ENCODE results near the gene ALG14.

The ALG14 gene

DNA sequence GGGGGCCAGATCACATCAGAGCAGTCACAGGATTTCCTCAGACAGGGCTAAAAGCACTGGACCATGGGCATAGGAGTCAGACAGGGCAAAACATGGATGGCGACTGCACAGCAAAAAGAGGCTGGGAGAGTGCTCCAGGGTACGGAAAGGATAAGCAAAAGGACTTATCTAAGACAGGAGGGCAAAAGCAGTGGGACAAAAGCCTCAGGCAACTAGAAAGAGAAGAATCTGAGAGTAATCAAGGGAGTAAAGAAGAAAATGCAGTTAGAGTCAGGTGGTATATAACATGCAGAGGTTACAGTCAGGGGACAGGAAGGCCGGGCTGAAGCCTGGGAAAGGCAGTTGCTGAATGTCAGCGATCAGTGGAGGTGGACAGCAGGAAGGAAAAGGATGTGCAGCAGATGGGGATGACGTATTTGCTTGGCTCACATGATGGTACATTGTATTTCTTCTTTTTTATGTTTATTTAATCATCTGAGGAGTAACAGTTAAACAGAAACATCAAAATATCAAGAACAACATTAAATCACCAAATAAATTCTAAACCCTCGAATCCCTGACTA lies 82.8 kb downstream of the ALG14 start:
- H3K27ac ChIP-seq: no peak overlapping the region
- DNase-seq (ENCODE audit: low read depth, low spot score): no peak

DNA sequence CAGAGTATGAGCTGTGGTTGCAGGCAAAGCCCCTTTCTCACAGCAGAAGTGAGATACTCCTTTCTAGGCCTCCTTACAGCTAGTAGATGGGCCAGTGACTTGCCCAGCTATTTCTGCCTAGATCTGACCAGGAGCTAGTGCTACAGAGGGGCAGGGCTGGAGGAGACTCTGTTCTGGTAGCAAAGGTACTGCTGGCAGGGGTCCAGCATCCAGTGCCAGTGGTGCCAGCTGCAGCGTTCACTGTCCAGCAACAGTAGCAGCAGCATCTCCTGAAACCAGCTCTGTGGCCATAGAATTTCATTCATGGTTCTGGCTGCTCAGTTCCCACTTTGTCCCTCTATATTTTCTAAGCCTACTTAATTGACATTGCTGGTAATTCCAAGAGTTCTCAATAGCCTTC lies 83.4 kb downstream of the ALG14 start:
- H3K27ac ChIP-seq: no peak overlapping the region
- no peak for DNase-seq (ENCODE audit: low read depth, low spot score)

DNA sequence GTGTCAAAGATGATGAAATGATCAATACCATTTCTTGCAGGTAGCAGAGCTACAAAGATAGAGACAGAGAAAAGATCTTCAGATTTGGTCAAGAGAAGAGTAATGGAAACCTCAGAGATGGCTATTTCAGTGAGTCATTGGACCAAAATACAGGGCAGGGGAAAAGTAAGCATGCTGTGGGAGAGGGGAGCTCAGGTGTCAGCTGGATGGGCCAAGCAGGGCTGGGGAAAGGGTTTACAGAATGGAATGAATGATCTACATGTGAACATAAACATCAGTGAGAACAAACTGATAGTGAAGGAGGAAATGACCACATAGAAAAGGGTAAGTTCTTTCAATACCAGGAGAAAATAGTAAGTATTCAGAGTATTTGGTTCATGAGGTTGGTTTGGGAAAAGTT lies 84.4 kb downstream of the ALG14 start:
- DNase-seq (ENCODE audit: low read depth, low spot score): no peak
- H3K27ac ChIP-seq: no peak overlapping the region

DNA sequence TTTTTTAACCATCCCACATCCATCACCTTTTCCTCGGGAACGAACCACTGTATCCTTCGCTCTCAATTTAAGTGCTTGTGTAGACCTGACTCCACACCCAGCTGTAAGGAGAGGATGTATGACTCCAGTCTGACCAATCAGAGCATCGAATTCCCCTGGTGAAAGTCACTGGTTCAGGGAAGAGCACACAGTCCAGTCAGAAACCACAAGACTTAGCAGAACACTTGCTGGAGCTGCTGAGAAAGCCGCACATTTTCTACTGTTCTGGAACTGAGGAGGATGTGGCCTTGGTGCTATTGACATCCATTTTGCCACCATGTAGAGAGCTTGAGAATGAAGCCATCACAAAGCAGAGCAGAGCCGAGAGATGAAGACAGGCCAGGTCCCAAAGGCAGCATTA lies 86.0 kb downstream of the ALG14 start:
- H3K27ac ChIP-seq: no peak overlapping the region
- DNase-seq (ENCODE audit: low read depth, low spot score): no peak

DNA sequence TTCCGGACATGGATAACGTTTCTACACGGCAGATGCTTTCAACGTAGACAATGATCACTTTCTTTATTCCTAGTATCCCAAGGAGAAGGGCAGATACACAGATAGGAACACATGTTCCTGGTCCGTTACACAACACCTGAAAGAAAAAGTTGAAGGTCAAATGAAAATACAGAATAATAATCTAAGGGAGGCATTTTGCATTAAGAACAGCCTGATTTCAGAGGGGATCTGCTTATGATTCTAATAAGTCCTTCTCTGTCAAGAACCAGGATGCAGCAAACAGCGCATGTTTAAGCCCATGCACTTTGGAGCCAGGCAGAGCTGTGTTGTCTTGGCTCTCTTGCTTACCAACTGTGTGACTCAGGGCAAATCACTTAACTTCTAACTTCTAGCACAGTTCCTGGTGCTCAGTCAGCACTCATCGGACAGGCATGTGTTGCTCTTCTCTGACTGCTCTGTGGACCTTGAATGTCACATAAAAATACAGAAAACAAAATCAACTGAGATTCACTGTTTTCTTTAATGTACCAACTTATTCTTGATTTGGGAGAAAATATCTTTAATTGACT lies 89.5 kb downstream of the ALG14 start:
- H3K27ac ChIP-seq: no peak overlapping the region
- DNase-seq (ENCODE audit: low read depth, low spot score): peak; percentile 49

DNA sequence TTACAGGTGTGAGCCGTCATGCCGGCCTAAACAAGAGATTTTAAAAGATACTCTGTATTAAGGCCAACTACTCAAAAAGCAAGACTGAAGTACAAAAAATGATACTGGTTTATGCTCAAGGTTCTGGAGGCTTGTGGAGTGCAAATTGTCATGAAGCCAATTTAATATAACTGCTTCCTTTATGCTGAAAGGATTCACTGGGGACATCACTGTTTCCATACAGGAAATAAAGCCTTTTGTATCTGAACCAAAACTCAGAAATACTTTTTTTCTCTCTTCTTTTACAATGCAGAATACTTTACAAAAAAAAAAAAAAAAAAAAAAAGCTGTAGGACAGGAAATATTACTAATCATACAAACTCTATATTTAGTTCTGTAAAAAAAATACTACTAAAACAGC lies 90.4 kb downstream of the ALG14 start:
- no peak overlapping the region for H3K27ac ChIP-seq
- DNase-seq (ENCODE audit: low read depth, low spot score): no peak

DNA sequence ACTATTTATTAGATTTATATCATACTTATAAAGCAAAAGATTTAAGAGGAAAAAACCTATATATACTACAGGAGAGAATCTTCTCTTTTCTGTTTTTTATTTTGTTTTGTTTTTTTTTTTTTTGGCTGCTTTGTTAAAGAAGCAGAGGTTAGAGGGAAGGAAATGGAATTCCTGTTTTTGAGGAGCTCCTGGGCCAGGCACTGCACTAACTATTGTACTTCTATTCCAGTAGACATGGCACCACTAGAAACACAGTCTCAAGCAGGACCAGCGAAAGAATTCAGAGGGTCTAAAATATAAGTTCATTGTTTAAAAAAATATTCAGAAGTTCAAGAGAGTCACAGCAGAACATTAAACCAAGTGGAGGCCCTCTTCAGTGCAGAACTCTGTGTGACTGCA lies 91.2 kb downstream of the ALG14 start:
- DNase-seq (ENCODE audit: low read depth, low spot score): no peak
- no peak overlapping the region for H3K27ac ChIP-seq

DNA sequence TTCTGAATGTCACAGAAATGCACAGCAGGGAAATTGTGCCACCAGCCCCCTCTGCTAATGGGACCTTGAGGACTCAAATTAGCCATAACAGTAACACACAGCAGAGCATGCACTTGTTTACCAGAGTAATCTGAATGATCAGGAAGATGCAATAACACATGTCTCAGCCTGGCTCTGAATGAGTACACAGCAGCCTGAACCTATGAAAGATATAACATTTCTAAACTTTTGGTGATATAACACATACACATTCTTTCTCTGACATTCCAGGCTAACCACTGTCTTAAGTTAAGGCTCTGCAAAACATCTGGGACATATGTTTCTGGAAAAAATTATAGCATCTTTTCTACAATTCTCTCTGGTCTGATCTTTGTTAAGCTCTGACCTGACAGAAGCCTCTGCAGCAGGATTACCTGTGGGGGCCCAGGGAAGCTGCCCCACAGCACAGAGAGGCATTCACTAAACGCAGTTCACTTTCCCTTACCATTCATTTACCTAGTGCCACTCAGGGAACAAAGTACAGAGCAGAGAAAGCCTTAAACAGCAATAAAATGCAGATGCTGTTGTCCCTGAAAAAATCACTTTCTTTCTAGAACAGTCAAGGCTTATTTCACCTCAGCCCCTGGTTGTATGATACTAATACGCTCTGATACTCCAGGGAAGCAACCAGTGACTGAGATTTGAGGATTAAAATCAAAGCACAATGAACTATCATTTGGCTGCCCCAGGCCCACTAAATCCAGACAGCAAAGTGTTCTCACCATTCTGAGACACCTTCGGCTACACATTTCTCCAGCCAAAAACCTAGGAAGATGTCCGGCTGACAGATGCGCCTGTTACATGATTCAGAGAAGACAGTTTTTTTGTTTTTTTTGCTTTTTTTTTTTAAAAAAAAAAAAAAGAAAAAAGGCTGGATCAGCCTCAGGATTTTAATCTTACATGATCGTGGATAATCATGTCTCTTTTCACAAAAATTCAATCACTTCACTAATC lies 91.9 kb downstream of the ALG14 start:
- DNase-seq (ENCODE audit: low read depth, low spot score): no peak
- H3K27ac ChIP-seq: no peak overlapping the region

DNA sequence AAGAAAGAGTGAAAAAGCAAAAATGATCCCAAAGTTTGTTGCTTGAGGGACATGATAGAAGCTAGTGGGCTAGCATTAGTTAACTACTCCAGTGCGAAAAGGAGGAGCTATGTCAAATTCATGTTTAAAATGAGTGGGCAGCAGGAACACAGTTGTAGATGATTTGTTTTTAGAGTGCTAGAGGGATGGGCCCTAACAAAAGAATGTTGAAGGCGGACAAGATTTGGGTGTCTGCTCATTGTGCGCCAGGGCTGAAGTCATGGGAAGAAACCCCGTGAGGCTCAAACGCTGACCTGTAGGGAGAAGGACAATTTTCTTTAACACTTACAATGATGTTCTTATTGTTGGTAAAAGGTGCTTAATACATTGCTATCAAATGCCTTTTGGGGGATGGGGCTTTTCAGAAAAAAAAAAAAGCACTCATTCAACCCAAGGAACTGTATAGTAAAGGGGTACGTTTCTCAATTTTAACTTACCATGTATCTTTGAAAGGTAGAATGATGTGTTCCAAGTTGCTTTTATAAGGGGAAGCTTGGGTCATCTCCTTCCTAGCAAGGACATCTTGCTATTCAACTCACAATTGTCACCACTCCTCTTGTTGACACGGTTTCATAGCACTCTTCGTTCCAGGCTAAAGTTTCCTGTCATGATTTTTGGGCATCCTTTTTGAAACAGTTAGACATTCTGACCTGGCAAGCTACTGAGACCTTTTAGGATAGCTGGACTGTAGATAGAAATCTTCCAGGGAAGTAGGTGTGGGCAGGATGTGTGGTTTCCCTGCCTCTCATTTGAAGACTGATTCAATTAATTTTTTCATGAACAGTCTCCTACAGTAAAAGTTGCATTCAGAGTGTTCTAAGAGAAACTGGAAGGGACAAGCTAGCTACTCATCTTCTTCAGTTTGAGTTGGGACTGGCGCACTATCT lies 92.8 kb downstream of the ALG14 start:
- H3K27ac ChIP-seq: no peak overlapping the region
- no peak for DNase-seq (ENCODE audit: low read depth, low spot score)

DNA sequence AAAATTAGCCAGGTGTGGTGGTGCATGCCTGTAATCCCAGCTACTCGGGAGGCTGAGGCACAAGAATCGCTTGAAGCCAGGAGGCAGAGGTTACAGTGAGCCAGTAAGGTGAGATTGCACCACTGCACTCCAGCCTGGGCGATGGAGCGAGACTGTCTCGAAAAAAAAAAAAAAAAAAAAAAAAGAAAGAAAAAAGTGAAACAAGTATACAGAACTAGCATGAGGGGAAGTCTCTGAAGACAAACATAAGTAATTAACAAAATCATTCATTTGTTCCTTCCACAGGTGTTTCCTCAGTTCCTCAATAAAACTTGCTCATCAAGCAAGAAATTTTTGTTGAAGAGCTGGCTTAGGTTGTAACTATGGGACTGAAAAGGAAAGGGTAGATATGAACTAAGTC lies 93.6 kb downstream of the ALG14 start:
- no peak overlapping the region for H3K27ac ChIP-seq

DNA sequence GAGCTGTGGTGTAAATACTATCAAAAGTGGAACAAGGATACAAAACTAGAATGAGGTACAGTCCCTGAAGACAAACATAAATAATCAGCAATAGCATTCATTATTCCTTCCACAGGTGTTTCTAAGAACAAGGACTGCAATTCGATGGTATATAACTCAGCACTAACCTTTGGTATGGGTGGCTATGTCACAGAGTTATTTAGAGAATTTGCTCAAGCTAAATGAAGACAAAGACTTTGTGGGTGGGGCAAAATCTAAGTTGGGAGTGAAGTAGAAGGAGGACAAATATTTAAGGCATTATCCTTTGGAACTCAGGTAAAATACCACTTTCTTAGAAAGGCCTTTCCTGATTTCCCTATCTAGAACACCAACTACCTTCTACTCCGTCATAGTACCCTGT lies 94.3 kb downstream of the ALG14 start:
- H3K27ac ChIP-seq: no peak overlapping the region

More for the DNA sequence above, 93.6 kb downstream of the ALG14 start:
- no peak for DNase-seq (ENCODE audit: low read depth, low spot score)

DNA sequence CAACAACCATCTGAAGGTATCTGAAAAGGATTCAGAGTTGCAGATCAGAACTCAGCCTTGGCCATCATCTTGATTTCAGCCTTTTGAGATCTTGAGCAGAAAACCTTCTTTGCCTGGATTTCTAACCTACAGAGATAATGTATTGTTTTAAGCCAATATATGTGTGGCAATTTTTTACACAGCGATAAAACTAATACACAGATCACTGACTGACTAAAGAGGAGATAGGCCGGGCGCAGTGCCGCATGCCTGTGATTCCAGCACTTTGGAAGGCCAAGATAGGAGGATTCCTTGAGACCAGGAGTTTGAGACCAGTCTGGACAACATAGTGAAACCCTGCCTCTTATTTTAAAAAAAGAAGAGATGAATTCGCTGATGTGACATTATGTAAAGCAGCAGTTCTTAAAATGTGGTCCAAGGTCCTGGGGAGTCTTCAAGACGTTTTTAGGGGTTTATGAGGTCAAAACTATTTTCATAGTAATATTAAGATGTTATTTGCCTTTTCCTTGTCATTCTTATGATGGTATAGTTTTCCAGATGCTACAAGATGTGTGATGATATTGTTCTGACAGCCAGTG lies 95.7 kb downstream of the ALG14 start:
- H3K27ac ChIP-seq: no peak overlapping the region
- DNase-seq (ENCODE audit: low read depth, low spot score): no peak

More for the DNA sequence above, 94.3 kb downstream of the ALG14 start:
- DNase-seq (ENCODE audit: low read depth, low spot score): no peak

DNA sequence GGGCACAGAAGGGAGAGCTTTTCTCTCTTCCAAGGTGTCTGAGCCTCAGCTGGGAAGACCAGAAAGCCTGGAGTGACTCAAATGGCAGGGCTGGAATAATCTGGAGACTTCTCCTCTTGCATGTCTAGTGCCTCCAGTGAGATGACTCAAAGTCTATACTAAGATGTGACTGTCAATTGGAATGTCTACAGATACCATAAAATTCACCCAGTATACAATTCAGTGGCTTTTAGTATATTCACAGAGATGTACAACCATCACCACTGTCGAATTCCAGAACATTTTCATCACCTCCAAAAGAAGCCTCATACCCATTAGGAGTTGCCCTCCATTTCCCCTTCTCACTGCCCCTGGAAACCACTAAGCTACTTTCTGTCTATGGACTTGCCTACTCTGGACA lies 97.9 kb downstream of the ALG14 start:
- peak; percentile 33 for DNase-seq (ENCODE audit: low read depth, low spot score)
- H3K27ac ChIP-seq: peak overlapping the region; percentile 23

DNA sequence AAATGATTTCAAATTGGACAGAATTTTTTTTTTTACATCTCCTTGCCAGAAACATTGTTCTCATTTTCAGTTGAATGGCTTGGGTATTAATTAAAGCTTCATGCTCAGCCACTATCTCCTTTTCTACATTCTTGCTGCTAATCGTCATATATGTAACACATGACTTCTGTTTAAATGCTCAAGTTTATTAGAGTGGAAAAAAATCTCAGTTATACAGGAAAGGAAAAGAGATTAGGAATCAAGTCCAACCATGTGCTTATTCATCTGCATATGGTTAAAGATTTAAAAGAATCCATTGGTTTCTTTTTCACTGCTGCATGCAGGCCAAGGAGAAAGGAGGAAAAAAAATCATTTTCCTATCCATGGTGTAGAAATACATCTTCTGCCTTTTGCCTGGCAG lies 98.5 kb downstream of the ALG14 start:
- H3K27ac ChIP-seq: peak overlapping the region; percentile 23
- DNase-seq (ENCODE audit: low read depth, low spot score): no peak

DNA sequence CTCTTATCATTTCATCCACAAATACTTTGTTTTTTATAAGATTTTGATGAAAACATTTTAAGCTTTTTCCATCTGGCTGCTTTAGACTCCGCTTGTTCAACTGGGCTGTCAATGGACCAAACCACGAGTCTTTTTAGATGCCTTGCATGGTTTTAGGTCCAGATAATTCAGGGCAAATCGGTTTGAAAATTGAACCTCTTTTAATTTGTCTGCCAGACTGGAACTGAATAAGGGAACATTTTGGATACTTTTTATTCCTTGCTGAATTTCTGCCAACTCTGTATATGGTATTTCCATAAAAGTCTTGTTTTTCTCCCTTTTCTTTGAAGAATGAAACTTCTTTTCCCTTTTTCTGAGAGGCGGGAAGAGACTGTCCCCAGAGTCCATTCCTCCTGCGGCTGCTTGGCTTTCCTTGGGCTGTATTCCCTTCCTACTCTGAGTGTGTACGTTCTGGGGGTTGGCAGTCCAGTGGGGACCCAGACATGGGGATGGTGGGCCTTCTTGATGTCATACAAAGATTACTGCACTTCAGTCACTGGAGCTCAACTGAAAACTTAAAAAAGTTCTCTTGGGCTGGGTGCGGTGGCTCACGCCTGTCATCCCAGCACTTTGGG lies 99.3 kb downstream of the ALG14 start:
- no peak overlapping the region for H3K27ac ChIP-seq
- no peak for DNase-seq (ENCODE audit: low read depth, low spot score)

DNA sequence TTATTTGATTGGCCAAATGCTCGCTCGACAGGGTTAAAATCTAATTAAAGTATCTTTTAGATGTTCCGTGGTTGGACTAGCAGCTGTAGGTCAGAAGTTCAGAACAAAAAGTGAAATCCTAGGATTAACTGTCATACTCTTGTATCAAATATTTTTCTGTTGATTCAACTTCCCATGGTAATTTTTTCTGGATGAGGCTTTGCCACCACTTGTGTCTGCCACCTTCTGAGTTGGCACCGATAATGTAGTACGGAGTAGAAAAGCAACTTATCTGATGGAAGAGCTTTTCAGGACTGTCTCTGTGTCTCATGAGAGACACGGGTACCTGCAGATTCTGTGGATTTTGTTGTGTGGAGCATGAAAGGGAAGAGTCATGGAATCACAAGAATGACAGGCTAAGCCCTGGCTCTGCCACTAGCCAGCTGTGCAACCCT lies 101.2 kb downstream of the ALG14 start:
- no peak for DNase-seq (ENCODE audit: low read depth, low spot score)
- no peak overlapping the region for H3K27ac ChIP-seq

DNA sequence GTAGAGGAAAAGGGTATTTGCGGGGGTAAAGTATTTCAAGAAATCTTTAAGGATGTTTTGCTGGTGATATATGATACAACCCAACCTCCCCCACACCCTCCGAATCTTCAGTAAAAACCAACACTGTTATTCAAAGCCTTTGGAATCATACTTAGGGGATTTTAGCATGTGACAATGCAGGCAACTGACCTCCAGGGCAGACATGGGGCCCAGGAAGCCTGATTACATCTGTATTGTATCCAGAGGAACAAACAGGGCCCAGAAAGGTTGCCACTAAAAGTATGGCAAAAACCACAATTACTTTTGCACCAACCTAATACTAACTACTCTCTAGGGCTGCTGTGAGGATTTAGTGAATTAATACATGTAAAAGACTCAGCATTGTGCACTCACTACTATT lies 102.0 kb downstream of the ALG14 start:
- no peak overlapping the region for H3K27ac ChIP-seq
- DNase-seq (ENCODE audit: low read depth, low spot score): no peak

DNA sequence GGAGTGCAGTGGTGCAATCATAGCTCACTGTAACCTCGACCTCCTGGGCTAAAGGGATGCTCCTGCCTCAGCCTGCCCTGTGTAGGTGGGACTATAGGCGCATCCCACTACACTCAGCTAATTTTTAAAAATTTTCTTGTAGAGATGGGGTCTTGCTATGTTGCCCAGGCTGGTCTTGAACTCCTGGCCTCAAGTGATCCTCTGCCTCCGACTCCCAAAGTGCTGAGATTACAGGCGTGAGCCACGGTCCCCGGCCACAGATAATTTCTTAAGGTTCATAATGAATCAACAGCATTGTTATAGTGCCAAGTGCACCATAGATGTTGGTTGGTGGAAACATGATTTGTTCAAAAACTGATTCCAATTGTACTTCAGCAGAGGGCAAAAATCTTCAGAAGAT lies 103.6 kb downstream of the ALG14 start:
- H3K27ac ChIP-seq: no peak overlapping the region
- no peak for DNase-seq (ENCODE audit: low read depth, low spot score)

DNA sequence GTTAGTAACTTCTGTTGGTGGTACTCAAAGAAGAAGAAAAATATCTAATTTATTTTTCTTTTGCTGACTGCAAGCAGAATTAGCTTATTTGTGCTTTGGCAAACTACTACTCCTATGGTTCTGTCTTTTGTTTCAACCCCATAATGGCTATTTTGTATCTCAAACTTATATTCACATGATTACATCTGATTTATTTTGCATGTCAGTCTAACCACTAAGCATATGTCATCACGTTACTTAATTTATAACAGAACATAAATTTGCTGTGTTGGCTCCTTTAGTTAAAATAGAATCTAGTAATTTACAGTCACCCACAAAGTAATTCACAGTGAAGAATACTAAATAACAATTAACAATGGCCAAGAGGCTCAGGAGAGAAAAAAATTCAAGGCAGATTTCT lies 106.7 kb downstream of the ALG14 start:
- H3K27ac ChIP-seq: no peak overlapping the region
- DNase-seq (ENCODE audit: low read depth, low spot score): no peak

DNA sequence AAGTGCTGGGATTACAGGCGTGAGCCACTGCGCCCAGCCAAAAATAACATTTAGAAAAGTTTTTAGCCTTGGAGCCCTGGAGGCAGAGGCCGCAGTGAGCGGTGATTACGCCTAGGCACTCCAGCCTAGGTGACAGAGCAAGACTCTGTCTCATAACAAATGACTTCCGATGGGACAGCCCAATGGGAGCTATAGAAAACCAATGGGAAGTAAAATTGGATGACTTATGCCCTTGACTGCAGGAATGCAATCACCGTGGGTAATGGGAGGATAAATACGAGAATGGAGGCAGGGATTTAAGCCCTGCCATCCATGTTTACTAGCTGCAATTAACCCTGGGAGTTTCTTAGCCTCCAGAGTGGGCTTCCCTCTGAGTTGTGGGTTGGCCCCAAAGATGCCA lies 108.9 kb downstream of the ALG14 start:
- no peak overlapping the region for H3K27ac ChIP-seq
- no peak for DNase-seq (ENCODE audit: low read depth, low spot score)
